Measurements from ENCODE around the gene SYT7. TPM values are rescaled to one million over a fixed set of nuclear protein-coding genes. Genes with fewer than 3 reads are reported as not detected.

The SYT7 gene
- total RNA-seq, 2 experiments from 2014 or later, result 0.04 TPM; not detected in 1

- Mint-ChIP-seq H3K27ac (no peak overlapping the region), H3K4me3 (no peak overlapping the region), H3K27me3 (peaks cover 32% of the 10 kb centered on the region), H3K9me3 (ENCODE audit: low read depth) (no peaks in the 10 kb centered on the region), H3K36me3 (ENCODE audit: low read depth) (no peaks in the 10 kb centered on the region), H3K4me1 (peaks cover 7% of the 10 kb centered on the region)
- ChIA-PET POLR2A (no interaction called here), CTCF (interaction anchor here (0.7 to 1.0 kb wide), 2 partner anchors 12 to 26 kb away, joined by 3 read pairs; no protein-coding TSS in a partner anchor)
- DNase-seq, result no peak
- no peak for ATAC-seq
- intact Hi-C loops (cut with DNase I, micrococcal nuclease), result no loop called here
Measured at GRCh38 chr11:61593151-61593550, 12.3 kb upstream of the SYT7 start.

GRCh38 chr11:61592176-61592575, 11.3 kb upstream of the SYT7 start:
- Mint-ChIP-seq H3K4me1 (peaks cover 10% of the 10 kb centered on the region), H3K4me3 (no peak overlapping the region), H3K9me3 (ENCODE audit: low read depth) (no peaks in the 10 kb centered on the region), H3K27ac (no peak overlapping the region), H3K36me3 (ENCODE audit: low read depth) (no peaks in the 10 kb centered on the region), H3K27me3 (peaks cover 30% of the 10 kb centered on the region)
- ATAC-seq (no peak), DNase-seq (no peak)
- intact Hi-C loops (cut with DNase I, micrococcal nuclease), result no loop called here
- CTCF ChIA-PET, result interaction anchor here (0.6 kb wide), 1 partner anchor 15 kb away, joined by 4 read pairs; no protein-coding TSS in a partner anchor
- POLR2A ChIA-PET, result no interaction called here

GRCh38 chr11:61589961-61590360, 9.1 kb upstream of the SYT7 start:
- ATAC-seq (no peak), DNase-seq (no peak)
- Mint-ChIP-seq H3K4me3 (no peak overlapping the region), H3K9me3 (ENCODE audit: low read depth) (no peaks in the 10 kb centered on the region), H3K27me3 (peaks cover 29% of the 10 kb centered on the region), H3K36me3 (ENCODE audit: low read depth) (no peaks in the 10 kb centered on the region), H3K4me1 (peaks cover 10% of the 10 kb centered on the region), H3K27ac (no peak overlapping the region)
- POLR2A ChIA-PET, result interaction anchor here (0.6 kb wide), 1 partner anchor 226 kb away, joined by 3 read pairs; no protein-coding TSS in a partner anchor
- CTCF ChIA-PET, result interaction anchor here (0.8 to 2.5 kb wide), 2 partner anchors 73 to 772 kb away, joined by 3 to 7 read pairs; no protein-coding TSS in a partner anchor
- intact Hi-C loops (cut with DNase I, micrococcal nuclease), result loop anchor here in 1 of 2 experiments (10.0 kb wide), 1 partner anchor 535 kb away; the partner anchor contains the start of gene INCENP

- H3K4me1 Mint-ChIP-seq, result peaks cover 10% of the 10 kb centered on the region
- no peak for ATAC-seq
- H3K4me3 Mint-ChIP-seq, result peak overlapping the region; percentile 50
- peaks cover 25% of the 10 kb centered on the region for H3K27me3 Mint-ChIP-seq
- CTCF ChIA-PET, result interaction anchor here (0.6 to 2.5 kb wide), 8 partner anchors 11 to 607 kb away, joined by 3 to 7 read pairs (median 4); no protein-coding TSS in a partner anchor
- POLR2A ChIA-PET, result no interaction called here
- H3K9me3 Mint-ChIP-seq (ENCODE audit: low read depth), result no peaks in the 10 kb centered on the region
- H3K36me3 Mint-ChIP-seq (ENCODE audit: low read depth), result no peaks in the 10 kb centered on the region
- intact Hi-C loops (cut with DNase I, micrococcal nuclease), result loop anchor here in 1 of 2 experiments (10.0 kb wide), 1 partner anchor 536 kb away; the partner anchor contains the start of gene INCENP
- peak; percentile 31 for DNase-seq
- H3K27ac Mint-ChIP-seq, result no peak overlapping the region
Measured at GRCh38 chr11:61588728-61589191, 7.9 kb upstream of the SYT7 start.

GRCh38 chr11:61587951-61588727, 7.3 kb upstream of the SYT7 start:
- H3K9me3 Mint-ChIP-seq (ENCODE audit: low read depth), result no peaks in the 10 kb centered on the region
- POLR2A ChIA-PET, result no interaction called here
- peak overlapping the region; percentile 50 for H3K4me3 Mint-ChIP-seq
- CTCF ChIA-PET, result interaction anchor here (0.5 to 2.5 kb wide), 9 partner anchors 11 to 608 kb away, joined by 3 to 7 read pairs (median 3); no protein-coding TSS in a partner anchor
- H3K36me3 Mint-ChIP-seq (ENCODE audit: low read depth), result no peaks in the 10 kb centered on the region
- ATAC-seq (peak; percentile 79), DNase-seq (peak; percentile 79)
- intact Hi-C loops (cut with DNase I, micrococcal nuclease), result loop anchor here in 1 of 2 experiments (10.0 kb wide), 1 partner anchor 537 kb away; the partner anchor contains the start of gene INCENP
- H3K27ac Mint-ChIP-seq, result no peak overlapping the region
- H3K27me3 Mint-ChIP-seq, result peaks cover 23% of the 10 kb centered on the region
- peaks cover 10% of the 10 kb centered on the region for H3K4me1 Mint-ChIP-seq

GRCh38 chr11:61587541-61587941, 6.7 kb upstream of the SYT7 start:
- Mint-ChIP-seq H3K27me3 (peaks cover 28% of the 10 kb centered on the region), H3K4me1 (peaks cover 10% of the 10 kb centered on the region), H3K36me3 (ENCODE audit: low read depth) (no peaks in the 10 kb centered on the region), H3K4me3 (peak overlapping the region; percentile 50), H3K27ac (no peak overlapping the region), H3K9me3 (ENCODE audit: low read depth) (no peaks in the 10 kb centered on the region)
- DNase-seq, result peak; percentile 42
- POLR2A ChIA-PET, result no interaction called here
- peak; percentile 43 for ATAC-seq
- intact Hi-C loops (cut with DNase I, micrococcal nuclease), result loop anchor here in 1 of 2 experiments (10.0 kb wide), 1 partner anchor 537 kb away; the partner anchor contains the start of gene INCENP
- CTCF ChIA-PET, result interaction anchor here (1.3 to 2.5 kb wide), 3 partner anchors 51 to 146 kb away, joined by 3 to 7 read pairs (median 6); no protein-coding TSS in a partner anchor

- ChIA-PET POLR2A (no interaction called here), CTCF (interaction anchor here (1.4 kb wide), 1 partner anchor 52 kb away, joined by 3 read pairs; no protein-coding TSS in a partner anchor)
- no peaks in the 10 kb centered on the region for H3K36me3 Mint-ChIP-seq (ENCODE audit: low read depth)
- H3K27ac Mint-ChIP-seq, result no peak overlapping the region
- H3K4me1 Mint-ChIP-seq, result peaks cover 14% of the 10 kb centered on the region
- H3K27me3 Mint-ChIP-seq, result peaks cover 30% of the 10 kb centered on the region
- ATAC-seq (no peak), DNase-seq (no peak)
- intact Hi-C loops (cut with DNase I, micrococcal nuclease), result loop anchor here in 1 of 2 experiments (10.0 kb wide), 1 partner anchor 538 kb away; the partner anchor contains the start of gene INCENP
- no peak overlapping the region for H3K4me3 Mint-ChIP-seq
- H3K9me3 Mint-ChIP-seq (ENCODE audit: low read depth), result no peaks in the 10 kb centered on the region
Measured at GRCh38 chr11:61586792-61587430, 6.0 kb upstream of the SYT7 start.

- ChIA-PET POLR2A (interaction anchor here (0.8 kb wide), 1 partner anchor 100 kb away, joined by 4 read pairs; no protein-coding TSS in a partner anchor), CTCF (no interaction called here)
- no peaks in the 10 kb centered on the region for H3K9me3 Mint-ChIP-seq (ENCODE audit: low read depth)
- no peak for DNase-seq
- peaks cover 27% of the 10 kb centered on the region for H3K27me3 Mint-ChIP-seq
- ATAC-seq, result no peak
- no peaks in the 10 kb centered on the region for H3K36me3 Mint-ChIP-seq (ENCODE audit: low read depth)
- peaks cover 19% of the 10 kb centered on the region for H3K4me1 Mint-ChIP-seq
- no peak overlapping the region for H3K27ac Mint-ChIP-seq
- intact Hi-C loops (cut with DNase I, micrococcal nuclease), result loop anchor here in 1 of 2 experiments (10.0 kb wide), 1 partner anchor 540 kb away; the partner anchor contains the start of gene INCENP
- H3K4me3 Mint-ChIP-seq, result no peak overlapping the region
Measured at GRCh38 chr11:61585115-61585514, 4.2 kb upstream of the SYT7 start.

GRCh38 chr11:61581931-61582330, 1.1 kb upstream of the SYT7 start:
- Mint-ChIP-seq H3K9me3 (ENCODE audit: low read depth) (no peaks in the 10 kb centered on the region), H3K27me3 (peaks cover 37% of the 10 kb centered on the region), H3K36me3 (ENCODE audit: low read depth) (no peaks in the 10 kb centered on the region), H3K4me3 (peak overlapping the region; percentile 64), H3K4me1 (peaks cover 12% of the 10 kb centered on the region), H3K27ac (no peak overlapping the region)
- ATAC-seq (no peak), DNase-seq (no peak)
- ChIA-PET POLR2A (no interaction called here), CTCF (interaction anchor here (0.7 to 1.3 kb wide), 4 partner anchors 11 to 147 kb away, joined by 3 to 5 read pairs (median 3); no protein-coding TSS in a partner anchor)
- intact Hi-C loops (cut with DNase I, micrococcal nuclease), result loop anchor here in 1 of 2 experiments (1.0 to 10.0 kb wide), 9 partner anchors 15 to 543 kb away; partner anchors contain the start of genes DDB1, FEN1, INCENP and SDHAF2

- CTCF ChIA-PET, result no interaction called here
Measured at GRCh38 chr11:61580271-61580888, 496 bp downstream of the SYT7 start.

More at GRCh38 chr11:61580271-61580888, 496 bp downstream of the SYT7 start:
- ATAC-seq (no peak), DNase-seq (no peak)
- POLR2A ChIA-PET, result no interaction called here
- Mint-ChIP-seq H3K27ac (no peak overlapping the region), H3K9me3 (ENCODE audit: low read depth) (no peaks in the 10 kb centered on the region), H3K36me3 (ENCODE audit: low read depth) (no peaks in the 10 kb centered on the region), H3K4me1 (peaks cover 12% of the 10 kb centered on the region), H3K27me3 (peaks cover 35% of the 10 kb centered on the region), H3K4me3 (peak overlapping the region; percentile 39)
- intact Hi-C loops (cut with DNase I, micrococcal nuclease), result loop anchor here in 1 of 2 experiments (2.0 to 10.0 kb wide), 4 partner anchors 134 to 544 kb away; partner anchors contain the start of genes DDB1, INCENP, TKFC and VPS37C
